ENCODE data around the gene MS4A8. TPM values are rescaled to one million over a fixed set of nuclear protein-coding genes. Genes with fewer than 3 reads are reported as not detected.

MS4A8 gene
- total and polyA plus RNA-seq, 2 of the 4 experiments (the other 2 are of a cell fraction), result not detected

DNA sequence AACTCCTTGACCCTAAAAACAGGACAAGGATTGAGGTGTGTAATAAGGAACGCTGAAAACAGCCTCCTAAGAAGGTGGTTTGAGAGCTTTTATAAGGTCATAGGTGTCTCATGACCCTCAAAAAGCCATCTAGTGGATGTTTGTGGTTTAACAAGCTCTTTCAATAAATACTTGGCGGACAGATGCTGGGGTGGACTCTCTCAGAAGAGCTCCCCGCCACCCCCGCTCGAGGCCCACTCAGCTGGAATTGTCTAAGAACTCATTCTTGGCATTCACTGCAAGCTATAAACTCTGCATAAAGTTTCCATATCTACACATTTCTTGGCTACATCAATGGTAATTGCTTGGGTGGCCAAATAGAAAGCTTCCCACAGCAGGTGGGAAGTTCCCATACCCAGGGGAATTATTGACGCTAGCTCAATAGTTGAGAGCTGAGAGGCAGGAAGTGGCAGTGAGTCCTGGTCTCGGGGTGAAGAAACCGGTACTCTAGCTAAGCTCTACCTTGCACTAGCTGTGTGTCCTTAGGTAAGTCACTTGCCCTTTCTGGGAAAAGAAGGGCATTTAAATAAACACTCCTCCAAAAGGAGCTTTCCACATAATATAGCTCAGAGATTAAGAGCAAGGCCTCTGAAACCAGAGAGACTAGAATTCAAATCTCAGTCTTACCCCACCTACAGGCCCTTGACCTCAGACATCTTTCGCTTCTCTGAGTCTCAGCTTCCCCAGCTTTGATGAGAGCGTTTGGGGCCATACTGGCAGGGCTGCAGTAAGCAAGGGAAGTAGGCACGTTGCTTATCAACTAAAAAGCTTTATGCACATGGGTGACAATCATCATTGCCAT lies 63.7 kb downstream of the MS4A8 start:
- no peak overlapping the region for H2BK15ac ChIP-seq (ENCODE audit: low read depth, low read length)
- H3K4me2 ChIP-seq (ENCODE audit: low read depth, low read length), result no peak overlapping the region
- no TSS peak for BruUV-seq (replicated peaks)
- no peak overlapping the region for H3K4ac ChIP-seq (ENCODE audit: low read depth, low read length)
- no peak overlapping the region for H4K5ac ChIP-seq (ENCODE audit: low read depth, low read length)
- H3K79me1 ChIP-seq (ENCODE audit: low read depth in 1 of 2, low read length in 2 of 2), result no peaks in the 10 kb centered on the region
- no peaks in the 10 kb centered on the region for H3K9me3 ChIP-seq (ENCODE audit: control insufficient read depth, insufficient read depth, low read length)
- H2BK120ac ChIP-seq (ENCODE audit: low read depth, low read length), result no peak overlapping the region
- in situ Hi-C loops (cut with MboI; ENCODE audit: low sequenced_read_pairs), result no loop called here
- WGBS, 2 experiments (ENCODE audit: extremely low coverage in 2 of 2, insufficient read length in 1 of 2), result 60% methylated on average over 3 of the region's 11 CpGs; no CpG with 5 or more reads in 1 of the 2 experiments
- no peak overlapping the region for H2AK5ac ChIP-seq (ENCODE audit: low read depth, low read length)
- ChIA-PET CTCF (interaction anchor here (0.9 to 1.4 kb wide), 3 partner anchors 10 to 18 kb away, joined by 3 to 8 read pairs (median 4); no protein-coding TSS in a partner anchor), POLR2A (ENCODE audit: unreplicated experiment) (interaction anchor here (0.6 kb wide), 2 partner anchors 81 to 390 kb away, joined by 3 read pairs; no protein-coding TSS in a partner anchor)
- H4K8ac ChIP-seq (ENCODE audit: low read depth in 2 of 2, low read length in 2 of 2), result no peak overlapping the region
- H2AFZ ChIP-seq (replicated peaks; ENCODE audit: low read length, poor library complexity), result no peak overlapping the region
- dilution Hi-C loops (cut with HindIII; ENCODE audit: low sequenced_read_pairs, unreplicated experiment), result no loop called here
- no peak overlapping the region for H4K91ac ChIP-seq (ENCODE audit: insufficient read depth, low read depth, low read length)
- H3K27me3 ChIP-seq (ENCODE audit: control insufficient read depth, insufficient read depth, low read length), result peaks cover 8% of the 10 kb centered on the region
- H3K36me3 ChIP-seq (ENCODE audit: control insufficient read depth, insufficient read depth, low read length), result no peaks in the 10 kb centered on the region
- H4K20me1 ChIP-seq (ENCODE audit: insufficient read depth, low read length), result no peaks in the 10 kb centered on the region
- no peak overlapping the region for H3K27ac ChIP-seq (ENCODE audit: insufficient read depth, low read length)
- ATAC-seq (ENCODE audit: low read depth) (no peak), DNase-seq (no peak)
- no peak overlapping the region for H3K18ac ChIP-seq (ENCODE audit: low read depth, low read length)
- intact Hi-C loops (cut with micrococcal nuclease), result no loop called here
- H3K4me3 ChIP-seq (ENCODE audit: insufficient read depth, low read depth, low read length), result no peak overlapping the region
- H3K23ac ChIP-seq (ENCODE audit: low read depth, low read length), result no peak overlapping the region
- H3K14ac ChIP-seq (replicated peaks; ENCODE audit: low read depth, low read length), result no peak overlapping the region
- H3K9ac ChIP-seq (ENCODE audit: low read depth, low read length), result no peak overlapping the region
- no peaks in the 10 kb centered on the region for H3K9me1 ChIP-seq (ENCODE audit: insufficient read depth, low read length)
- H2AK9ac ChIP-seq (replicated peaks; ENCODE audit: low read depth, low read length, poor library complexity), result peak overlapping the region; percentile 31
- H3K4me1 ChIP-seq (ENCODE audit: control insufficient read depth, insufficient read depth, low read length), result no peaks in the 10 kb centered on the region
- no peak for TF ChIP-seq CEBPB (IDR thresholded peaks at IDR 0.05; ENCODE audit: low read depth, low read length)
- TF ChIP-seq, protein P1, sequence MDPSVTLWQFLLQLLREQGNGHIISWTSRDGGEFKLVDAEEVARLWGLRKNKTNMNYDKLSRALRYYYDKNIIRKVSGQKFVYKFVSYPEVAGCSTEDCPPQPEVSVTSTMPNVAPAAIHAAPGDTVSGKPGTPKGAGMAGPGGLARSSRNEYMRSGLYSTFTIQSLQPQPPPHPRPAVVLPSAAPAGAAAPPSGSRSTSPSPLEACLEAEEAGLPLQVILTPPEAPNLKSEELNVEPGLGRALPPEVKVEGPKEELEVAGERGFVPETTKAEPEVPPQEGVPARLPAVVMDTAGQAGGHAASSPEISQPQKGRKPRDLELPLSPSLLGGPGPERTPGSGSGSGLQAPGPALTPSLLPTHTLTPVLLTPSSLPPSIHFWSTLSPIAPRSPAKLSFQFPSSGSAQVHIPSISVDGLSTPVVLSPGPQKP (IDR thresholded peaks at IDR 0.05; ENCODE audit: borderline replicate concordance, low read depth, low read length), result no peak
- TF ChIP-seq, protein P2, sequence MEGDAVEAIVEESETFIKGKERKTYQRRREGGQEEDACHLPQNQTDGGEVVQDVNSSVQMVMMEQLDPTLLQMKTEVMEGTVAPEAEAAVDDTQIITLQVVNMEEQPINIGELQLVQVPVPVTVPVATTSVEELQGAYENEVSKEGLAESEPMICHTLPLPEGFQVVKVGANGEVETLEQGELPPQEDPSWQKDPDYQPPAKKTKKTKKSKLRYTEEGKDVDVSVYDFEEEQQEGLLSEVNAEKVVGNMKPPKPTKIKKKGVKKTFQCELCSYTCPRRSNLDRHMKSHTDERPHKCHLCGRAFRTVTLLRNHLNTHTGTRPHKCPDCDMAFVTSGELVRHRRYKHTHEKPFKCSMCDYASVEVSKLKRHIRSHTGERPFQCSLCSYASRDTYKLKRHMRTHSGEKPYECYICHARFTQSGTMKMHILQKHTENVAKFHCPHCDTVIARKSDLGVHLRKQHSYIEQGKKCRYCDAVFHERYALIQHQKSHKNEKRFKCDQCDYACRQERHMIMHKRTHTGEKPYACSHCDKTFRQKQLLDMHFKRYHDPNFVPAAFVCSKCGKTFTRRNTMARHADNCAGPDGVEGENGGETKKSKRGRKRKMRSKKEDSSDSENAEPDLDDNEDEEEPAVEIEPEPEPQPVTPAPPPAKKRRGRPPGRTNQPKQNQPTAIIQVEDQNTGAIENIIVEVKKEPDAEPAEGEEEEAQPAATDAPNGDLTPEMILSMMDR (conservative IDR thresholded peaks at IDR 0.05; ENCODE audit: low read depth, low read length), result peak; percentile 11; the same call in 1 of the 2 replicates
- no peak for TF ChIP-seq MAFK (IDR thresholded peaks at IDR 0.05; ENCODE audit: low read depth, low read length)
- no peak overlapping the region for H2BK20ac ChIP-seq (ENCODE audit: low read depth, low read length)
- H3K56ac ChIP-seq (ENCODE audit: extremely low read depth, insufficient read depth, low read length), result no peak overlapping the region
- no peak overlapping the region for H2BK5ac ChIP-seq (ENCODE audit: low read depth, low read length, poor library complexity, severe bottlenecking)

All from IMR-90 (cell line).